GM13977 (cell line): ENCODE results near the gene PGAP2.

Experiments used
- DNase-seq: peaks from one replicate; pipeline ENCODE4 v3.0.0; 2012; ENCODE audit warnings: low spot score
- CTCF ChIP-seq: IDR thresholded peaks from 2 replicates; pipeline ENCODE4 v1.5.1; 2012; ENCODE audit warnings: mild to moderate bottlenecking, control low read depth; ENCODE audit not compliant: insufficient read depth; ENCODE audit errors: extremely low read depth, missing control alignments
- in situ Hi-C: fragments of 300-500 bp; cut with MboI; formaldehyde crosslinking; loops from one replicate; pipeline ENCODE4 v1.12.0; 2022; ENCODE audit warnings: low sequenced_read_pairs, low pct_unique_long_range_greater_than_20kb, mixed read lengths, inconsistent platforms; ENCODE audit not compliant: unreplicated experiment

PGAP2 gene

GRCh38 chr11:3796801-3797328 is 11.5 kb upstream of the PGAP2 start:
- DNase-seq: no peak
- TF ChIP-seq CTCF: no peak
- in situ Hi-C loops: no loop called here

GRCh38 chr11:3797329-3798090 is 10.8 kb upstream of the PGAP2 start, which contains the start of gene NUP98:
Gene NUP98, minus strand, starts transcription at chr11:3797554. Its CDS starts 15,437 bp downstream, at chr11:3782117.
- peak; percentile 98 for DNase-seq
- in situ Hi-C loops: no loop called here
- TF ChIP-seq CTCF: no peak

- no peak for DNase-seq
- in situ Hi-C loops: no loop called here
- TF ChIP-seq CTCF: no peak
Measured at GRCh38 chr11:3799143-3799542, 9.2 kb upstream of the PGAP2 start.

GRCh38 chr11:3799873-3800272 is 8.5 kb upstream of the PGAP2 start:
- in situ Hi-C loops: no loop called here
- no peak for DNase-seq
- TF ChIP-seq CTCF: no peak

GRCh38 chr11:3802011-3802790 is 6.2 kb upstream of the PGAP2 start:
- in situ Hi-C loops: no loop called here
- no peak for DNase-seq
- no peak for TF ChIP-seq CTCF

- in situ Hi-C loops: no loop called here
- no peak for DNase-seq
- no peak for TF ChIP-seq CTCF
Measured at GRCh38 chr11:3803726-3804495, 4.4 kb upstream of the PGAP2 start.
